Coronary artery (tissue), 2 donors: ENCODE results near the gene ZCCHC2.

Experiments
- DNase-seq: peaks from one replicate; pipeline ENCODE4 v3.0.0-alpha.2; 2017; ENCODE audit warnings: low spot score
- H3K27ac ChIP-seq, 2 donors: fragments of 200-600 bp; sonication (generic); one replicate each; pipeline ENCODE4 v1.5.1; 2016 to 2019
- H3K4me3 ChIP-seq: fragments of 200-600 bp; sonication (generic); 2 replicates; pipeline ENCODE4 v1.5.1; 2016; ENCODE audit warnings: mild to moderate bottlenecking, moderate library complexity
- TF ChIP-seq, protein P1 (sequence below): fragments of 200-600 bp; sonication (generic); IDR thresholded peaks from one replicate; pipeline ENCODE4 v1.5.1; 2019; ENCODE audit warnings: antibody characterized with exemption

Gene ZCCHC2

DNA sequence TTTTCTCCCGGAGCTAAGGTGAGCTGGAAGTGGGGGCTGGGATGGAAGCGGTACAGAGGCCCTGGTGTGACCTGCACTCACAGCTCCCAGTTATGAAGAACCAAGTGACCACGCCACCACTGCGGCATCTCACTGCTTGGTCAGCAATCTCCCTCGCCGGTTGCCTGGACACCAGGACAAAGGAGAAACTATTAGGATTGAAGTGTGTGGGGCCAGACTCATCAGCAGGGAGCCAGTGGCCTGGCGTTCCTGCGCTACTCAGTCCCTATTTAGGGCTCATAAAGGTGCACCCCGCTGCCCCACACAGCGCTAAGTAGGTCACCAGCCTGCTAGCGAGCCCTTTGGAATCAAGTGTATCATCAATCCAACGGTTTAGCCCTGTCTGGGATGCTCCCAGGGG is 82.9 kb downstream of the ZCCHC2 start:
- TF ChIP-seq, protein P1, sequence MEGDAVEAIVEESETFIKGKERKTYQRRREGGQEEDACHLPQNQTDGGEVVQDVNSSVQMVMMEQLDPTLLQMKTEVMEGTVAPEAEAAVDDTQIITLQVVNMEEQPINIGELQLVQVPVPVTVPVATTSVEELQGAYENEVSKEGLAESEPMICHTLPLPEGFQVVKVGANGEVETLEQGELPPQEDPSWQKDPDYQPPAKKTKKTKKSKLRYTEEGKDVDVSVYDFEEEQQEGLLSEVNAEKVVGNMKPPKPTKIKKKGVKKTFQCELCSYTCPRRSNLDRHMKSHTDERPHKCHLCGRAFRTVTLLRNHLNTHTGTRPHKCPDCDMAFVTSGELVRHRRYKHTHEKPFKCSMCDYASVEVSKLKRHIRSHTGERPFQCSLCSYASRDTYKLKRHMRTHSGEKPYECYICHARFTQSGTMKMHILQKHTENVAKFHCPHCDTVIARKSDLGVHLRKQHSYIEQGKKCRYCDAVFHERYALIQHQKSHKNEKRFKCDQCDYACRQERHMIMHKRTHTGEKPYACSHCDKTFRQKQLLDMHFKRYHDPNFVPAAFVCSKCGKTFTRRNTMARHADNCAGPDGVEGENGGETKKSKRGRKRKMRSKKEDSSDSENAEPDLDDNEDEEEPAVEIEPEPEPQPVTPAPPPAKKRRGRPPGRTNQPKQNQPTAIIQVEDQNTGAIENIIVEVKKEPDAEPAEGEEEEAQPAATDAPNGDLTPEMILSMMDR = no peak
- Histone ChIP-seq H3K4me3 (no peak overlapping the region), H3K27ac (no peak overlapping the region)
- DNase-seq = no peak

DNA sequence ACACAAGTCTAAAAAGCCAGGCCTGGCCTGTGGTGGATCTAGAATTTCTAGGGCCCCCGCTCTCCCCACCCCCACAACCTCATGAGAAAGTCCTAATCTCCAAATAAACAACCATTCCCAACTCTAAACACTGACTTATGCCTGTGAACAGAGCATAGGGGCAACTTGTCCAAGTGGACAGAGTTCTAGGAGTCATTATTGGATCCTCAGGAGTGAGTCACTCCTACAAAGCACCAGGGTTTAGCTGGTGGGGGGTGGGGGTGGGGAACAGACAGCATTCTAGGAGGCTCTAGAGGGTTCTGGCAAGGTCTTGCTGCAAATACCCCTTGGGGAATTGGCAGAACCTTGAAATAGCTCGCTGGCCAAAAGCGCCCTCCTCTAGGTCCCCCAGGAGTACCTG is 83.3 kb downstream of the ZCCHC2 start:
- TF ChIP-seq, protein P1 = no peak
- Histone ChIP-seq H3K27ac (no peak overlapping the region), H3K4me3 (no peak overlapping the region)
- no peak for DNase-seq

DNA sequence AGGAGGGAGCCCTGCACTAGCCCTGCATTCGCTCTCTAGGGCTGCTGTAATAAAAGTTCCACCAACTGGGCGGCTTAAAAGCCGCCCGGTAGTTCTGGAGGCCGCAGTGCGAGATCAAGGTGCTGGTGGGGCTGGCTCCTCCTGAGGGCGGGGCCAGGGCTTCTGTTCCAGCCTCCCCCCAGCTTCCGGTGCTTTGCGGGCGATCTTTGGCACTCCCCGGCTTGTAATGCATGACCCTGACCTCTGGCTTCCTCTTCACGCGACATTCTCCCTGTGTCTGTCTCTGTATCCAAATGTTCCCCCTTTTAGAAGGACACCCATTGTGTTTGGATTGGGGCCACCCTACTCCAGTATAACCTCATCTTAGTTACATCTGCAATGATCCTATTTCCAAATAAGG is 84.5 kb downstream of the ZCCHC2 start:
- TF ChIP-seq, protein P1 = no peak
- no peak for DNase-seq
- no peak overlapping the region for H3K4me3 ChIP-seq
- no peak overlapping the region for H3K27ac ChIP-seq

DNA sequence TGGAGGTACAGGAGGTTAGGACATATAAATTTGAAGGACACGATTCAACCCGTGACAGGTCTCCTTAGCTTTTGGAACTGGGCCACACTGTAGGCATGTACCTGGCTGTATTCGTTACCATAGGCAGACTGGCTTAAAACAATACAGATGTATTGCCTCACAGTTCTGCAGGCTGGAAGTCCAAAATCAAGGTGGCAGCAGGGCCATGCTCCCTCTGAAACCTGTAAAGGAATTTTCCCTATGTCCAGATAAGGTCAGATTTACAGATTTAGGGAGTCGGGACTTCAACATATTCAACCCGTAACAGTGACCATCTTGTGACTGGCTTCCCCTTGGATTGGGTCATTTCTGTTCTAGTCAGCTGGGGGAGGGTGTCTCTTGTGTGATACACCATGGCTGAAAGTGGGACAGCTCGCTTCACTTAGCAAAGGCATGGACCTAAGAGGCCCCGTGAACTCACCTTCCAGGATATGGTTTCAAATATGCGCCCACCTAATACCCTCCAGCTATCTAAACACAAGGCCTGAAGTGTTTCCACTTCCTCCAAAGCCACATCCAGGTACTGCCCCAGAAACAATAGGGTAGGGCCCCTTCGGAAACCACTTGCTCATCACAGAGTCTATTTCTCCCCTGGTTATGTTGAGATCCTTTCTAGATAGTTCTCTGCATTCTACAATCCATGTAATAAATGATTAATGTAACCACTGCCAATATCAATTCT is 85.0 kb downstream of the ZCCHC2 start:
- H3K27ac ChIP-seq = no peak overlapping the region
- no peak overlapping the region for H3K4me3 ChIP-seq
- TF ChIP-seq, protein P1 = no peak
- no peak for DNase-seq

DNA sequence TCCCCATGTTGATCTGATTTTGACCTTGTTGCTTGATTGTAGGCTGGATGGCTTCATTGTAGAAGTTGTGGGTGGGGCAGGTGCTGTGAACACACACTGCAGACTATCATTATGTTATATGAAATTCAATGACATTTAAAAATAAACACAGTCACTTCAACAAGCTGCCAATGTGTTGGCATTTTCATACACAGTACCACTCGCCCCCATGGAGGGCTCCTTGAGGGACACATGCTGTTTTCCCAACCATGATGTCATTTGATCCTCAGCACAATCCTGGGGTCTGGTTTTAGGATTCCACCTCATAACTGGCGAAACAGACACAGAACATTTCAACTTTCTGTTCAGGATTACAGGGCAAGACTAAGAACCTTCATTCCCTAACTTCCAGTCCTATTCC is 86.9 kb downstream of the ZCCHC2 start:
- no peak for DNase-seq
- H3K4me3 ChIP-seq = no peak overlapping the region

DNA sequence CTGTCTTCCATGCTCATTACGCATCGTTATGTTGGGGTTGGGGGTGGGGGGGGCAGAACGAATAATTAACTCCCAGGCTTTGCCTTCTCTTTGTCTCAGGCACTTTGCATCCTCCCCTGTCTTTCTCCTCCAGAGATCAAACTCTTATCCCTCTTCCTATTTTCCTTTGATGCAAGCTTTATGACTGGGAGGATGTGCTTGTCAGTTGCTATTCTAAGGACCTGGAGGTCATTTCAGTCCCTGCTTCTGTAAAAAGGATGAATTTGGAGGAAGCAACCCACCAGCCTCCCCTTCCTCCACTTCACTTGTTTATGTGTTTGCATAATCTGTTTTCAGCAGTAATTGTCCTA is 87.5 kb downstream of the ZCCHC2 start:
- Histone ChIP-seq H3K27ac (no peak overlapping the region), H3K4me3 (no peak overlapping the region)
- DNase-seq = no peak
- TF ChIP-seq, protein P1 = no peak

More for the DNA sequence above, 86.9 kb downstream of the ZCCHC2 start:
- TF ChIP-seq, protein P1 = no peak
- no peak overlapping the region for H3K27ac ChIP-seq

DNA sequence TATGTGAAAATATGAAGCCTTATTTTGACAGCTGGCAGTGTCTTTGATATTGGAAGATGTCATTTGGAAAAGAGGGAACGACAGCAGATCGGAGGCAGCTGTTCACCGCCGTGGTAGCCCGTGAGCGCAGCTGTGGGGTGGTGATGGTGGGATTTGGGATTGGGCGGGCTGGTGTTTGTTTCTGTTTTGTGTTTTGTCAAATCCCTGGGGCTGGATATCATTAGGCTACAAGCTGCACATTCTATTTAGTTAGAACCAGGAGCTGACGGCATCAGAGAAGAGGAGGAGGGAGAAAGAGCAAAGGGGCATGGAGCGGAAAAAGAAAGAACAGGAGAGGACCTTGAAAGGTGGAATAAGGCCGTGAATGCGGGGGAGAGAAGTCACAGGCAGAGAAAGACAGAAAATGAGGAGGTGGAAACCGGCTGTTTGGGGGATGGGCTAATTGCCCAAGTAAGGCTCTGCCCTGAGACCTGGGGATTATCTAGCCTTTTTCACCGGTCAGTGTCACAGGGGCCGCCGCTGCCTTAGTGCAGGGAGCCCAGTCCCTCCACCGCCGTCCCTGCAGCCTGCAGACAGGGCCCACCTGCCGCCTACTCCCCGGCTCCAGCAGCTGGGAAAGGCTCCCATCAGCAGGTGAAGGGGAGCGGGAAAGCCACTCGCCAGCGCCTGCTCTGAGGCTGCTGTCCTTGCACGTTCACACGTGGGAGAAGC is 88.0 kb downstream of the ZCCHC2 start:
- H3K27ac ChIP-seq = no peak overlapping the region
- TF ChIP-seq, protein P1 = no peak
- peak overlapping the region; percentile 59 for H3K4me3 ChIP-seq
- DNase-seq = no peak
